Parathyroid adenoma (tissue), 2 donors: Measurements from ENCODE around the gene ELOVL4.

ENCODE experiments used
- H2AFZ ChIP-seq: fragments of 300-600 bp; sonication (generic); one replicate; pipeline ENCODE4 v1.7.0; 2017; ENCODE audit warnings: antibody characterized with exemption, mild to moderate bottlenecking
- H3K27ac ChIP-seq: fragments of 300-600 bp; sonication (generic); one replicate; pipeline ENCODE4 v1.7.0; 2017
- H3K27me3 ChIP-seq: fragments of 300-600 bp; sonication (generic); one replicate; pipeline ENCODE4 v1.7.0; 2017; ENCODE audit warnings: low read length; ENCODE audit not compliant: control insufficient read depth, insufficient read depth
- H3K36me3 ChIP-seq: fragments of 300-600 bp; sonication (generic); one replicate; pipeline ENCODE4 v1.7.0; 2017; ENCODE audit warnings: low read length; ENCODE audit not compliant: control insufficient read depth, insufficient read depth
- H3K4me1 ChIP-seq: fragments of 300-600 bp; sonication (generic); one replicate; pipeline ENCODE4 v1.7.0; 2017; ENCODE audit warnings: control low read depth
- H3K4me2 ChIP-seq: fragments of 300-600 bp; sonication (generic); one replicate; pipeline ENCODE4 v1.7.0; 2017; ENCODE audit warnings: low read length
- H3K4me3 ChIP-seq: fragments of 300-600 bp; sonication (generic); one replicate; pipeline ENCODE4 v1.7.0; 2017; ENCODE audit warnings: low read depth, low read length
- H3K79me2 ChIP-seq: fragments of 300-600 bp; sonication (generic); one replicate; pipeline ENCODE4 v1.7.0; 2017; ENCODE audit warnings: control low read depth
- H3K9ac ChIP-seq: fragments of 300-600 bp; sonication (generic); one replicate; pipeline ENCODE4 v1.7.0; 2017; ENCODE audit warnings: mild to moderate bottlenecking
- H3K9me3 ChIP-seq: fragments of 300-600 bp; sonication (generic); one replicate; pipeline ENCODE4 v1.7.0; 2017; ENCODE audit warnings: low read length; ENCODE audit not compliant: control insufficient read depth
- CTCF ChIP-seq: fragments of 300-600 bp; sonication (generic); IDR thresholded peaks from one replicate; pipeline ENCODE4 v1.7.0; 2017; ENCODE audit warnings: antibody characterized with exemption, mild to moderate bottlenecking
- donor health status: primary hyperparathyroidism.

ELOVL4 gene

GRCh38 chr6:79872303-79872702, 75.0 kb downstream of the ELOVL4 start:
- Histone ChIP-seq H3K4me3 (no peak overlapping the region), H3K4me1 (no peaks in the 10 kb centered on the region), H3K4me2 (no peak overlapping the region), H3K79me2 (no peaks in the 10 kb centered on the region), H2AFZ (no peak overlapping the region), H3K9ac (no peak overlapping the region), H3K36me3 (no peaks in the 10 kb centered on the region), H3K27me3 (no peaks in the 10 kb centered on the region), H3K9me3 (no peaks in the 10 kb centered on the region), H3K27ac (no peak overlapping the region)
- no peak for TF ChIP-seq CTCF

GRCh38 chr6:79869600-79870084, 77.7 kb downstream of the ELOVL4 start:
- Histone ChIP-seq H3K27me3 (no peaks in the 10 kb centered on the region), H3K9me3 (no peaks in the 10 kb centered on the region), H3K9ac (no peak overlapping the region), H3K27ac (no peak overlapping the region), H3K79me2 (no peaks in the 10 kb centered on the region), H2AFZ (peak overlapping the region; percentile 60), H3K36me3 (no peaks in the 10 kb centered on the region), H3K4me3 (peak overlapping the region; percentile 20), H3K4me1 (no peaks in the 10 kb centered on the region), H3K4me2 (peak overlapping the region; percentile 44)
- TF ChIP-seq CTCF, result peak; percentile 92

GRCh38 chr6:79869184-79869583, 78.2 kb downstream of the ELOVL4 start:
- Histone ChIP-seq H3K36me3 (no peaks in the 10 kb centered on the region), H2AFZ (peak overlapping the region; percentile 60), H3K79me2 (no peaks in the 10 kb centered on the region), H3K9me3 (no peaks in the 10 kb centered on the region), H3K27me3 (no peaks in the 10 kb centered on the region), H3K4me1 (no peaks in the 10 kb centered on the region), H3K9ac (no peak overlapping the region), H3K4me3 (no peak overlapping the region), H3K4me2 (no peak overlapping the region), H3K27ac (no peak overlapping the region)
- no peak for TF ChIP-seq CTCF

- H3K4me3 ChIP-seq, result no peak overlapping the region
- no peak overlapping the region for H3K4me2 ChIP-seq
These were observed 79.1 kb downstream of the ELOVL4 start for GRCh38 chr6:79868098-79868722.

More at GRCh38 chr6:79868098-79868722, 79.1 kb downstream of the ELOVL4 start:
- Histone ChIP-seq H3K27ac (no peak overlapping the region), H2AFZ (peak overlapping the region; percentile 76), H3K36me3 (no peaks in the 10 kb centered on the region), H3K9ac (no peak overlapping the region), H3K79me2 (no peaks in the 10 kb centered on the region), H3K4me1 (no peaks in the 10 kb centered on the region), H3K9me3 (no peaks in the 10 kb centered on the region), H3K27me3 (no peaks in the 10 kb centered on the region)
- TF ChIP-seq CTCF, result peak; percentile 75
